Measurements from ENCODE around the gene AMZ1.
"Not testable (repeated sequence)": the region's sequence is repeated elsewhere in the genome, so short reads cannot be mapped to it uniquely, and the experiment has no call there.

The AMZ1 gene

DNA sequence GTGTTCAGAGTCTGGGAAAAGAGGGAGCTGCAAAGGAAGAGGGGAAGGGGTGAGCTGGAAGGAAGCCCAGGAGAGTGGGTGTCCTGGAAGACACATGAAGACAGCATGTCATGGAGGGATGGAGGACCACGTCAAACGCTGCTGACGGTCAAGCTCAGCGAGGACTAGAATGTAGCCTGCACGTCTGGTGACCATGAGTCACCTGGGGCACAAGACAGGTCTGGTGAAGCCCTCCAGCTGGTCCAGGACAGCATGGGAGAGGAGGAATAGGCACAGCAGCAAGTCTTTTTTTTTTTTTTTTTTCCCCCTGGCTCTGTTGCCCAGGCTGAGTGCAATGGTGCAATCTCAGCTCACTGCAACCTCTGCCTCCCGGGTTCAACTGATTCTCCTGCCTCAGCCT lies 19.6 kb upstream of the AMZ1 start:
- DNase-seq (ENCODE audit: low read depth, low spot score), result no peak

- no peak for DNase-seq (ENCODE audit: low read depth, low spot score)
Observed at GRCh38 chr7:2670171-2670570, 17.8 kb upstream of the AMZ1 start.

DNA sequence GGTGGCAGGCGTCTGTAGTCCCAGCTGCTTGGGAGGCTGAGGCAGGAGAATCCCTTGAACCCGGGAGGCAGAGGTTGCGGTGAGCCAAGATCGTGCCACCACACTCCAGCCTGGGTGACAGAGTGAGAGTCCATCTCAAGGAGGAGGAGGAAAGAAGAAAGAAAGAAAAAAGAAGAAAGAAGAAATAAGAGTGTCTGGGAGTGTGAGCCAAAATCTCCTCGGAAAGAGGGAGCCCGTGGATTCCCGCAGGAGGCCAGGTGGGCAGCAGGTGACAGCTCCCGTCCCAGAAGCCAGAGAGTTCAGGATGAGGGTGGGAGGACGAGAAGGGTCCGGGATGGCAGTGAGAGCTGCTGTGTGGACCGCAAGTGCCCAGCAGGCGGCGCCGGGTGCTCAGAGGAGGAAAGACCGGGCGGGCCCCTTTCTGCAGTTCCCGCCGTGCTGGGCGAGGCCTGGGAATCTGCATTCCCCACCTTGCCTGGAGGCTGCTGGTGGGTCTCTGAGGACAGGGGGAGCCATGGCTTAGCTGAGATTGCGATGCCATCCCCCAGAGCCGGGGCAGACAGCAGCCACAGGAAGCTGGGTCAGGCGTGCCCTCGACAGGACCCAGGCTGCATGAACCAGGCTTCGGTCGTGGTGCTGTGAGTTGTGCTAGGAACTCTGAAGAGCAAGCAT lies 17.1 kb upstream of the AMZ1 start:
- DNase-seq (ENCODE audit: low read depth, low spot score), result peak; percentile 44

- DNase-seq (ENCODE audit: low read depth, low spot score), result not testable (repeated sequence)
Observed at GRCh38 chr7:2673214-2673613, 14.8 kb upstream of the AMZ1 start.

GRCh38 chr7:2673934-2674333 lies 14.1 kb upstream of the AMZ1 start:
- DNase-seq (ENCODE audit: low read depth, low spot score), result no peak

GRCh38 chr7:2675256-2675764 lies 12.7 kb upstream of the AMZ1 start:
- no peak for DNase-seq (ENCODE audit: low read depth, low spot score)

GRCh38 chr7:2676576-2676975 lies 11.4 kb upstream of the AMZ1 start:
- not testable (repeated sequence) for DNase-seq (ENCODE audit: low read depth, low spot score)

DNA sequence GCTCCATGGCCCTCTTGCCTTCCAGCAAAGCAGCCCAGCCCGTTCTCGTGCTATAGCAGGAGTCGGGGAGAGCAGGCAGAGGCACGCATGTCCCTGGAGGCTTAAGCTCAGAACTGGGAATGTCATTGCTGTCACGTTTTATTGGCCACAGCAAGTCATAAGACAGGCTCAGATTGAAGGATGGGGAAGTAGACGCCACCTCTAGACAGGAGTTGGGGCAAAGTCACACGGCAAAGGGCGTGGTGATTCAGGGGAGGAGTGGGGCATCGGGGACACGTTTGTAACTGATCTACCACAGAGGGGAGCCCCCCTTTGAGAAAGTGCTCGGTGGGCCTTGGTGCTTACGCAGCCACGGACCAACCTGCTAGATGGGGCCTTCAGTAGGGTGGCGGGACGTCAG lies 9.5 kb upstream of the AMZ1 start:
- DNase-seq (ENCODE audit: low read depth, low spot score), result not testable (repeated sequence)

GRCh38 chr7:2679135-2680127 lies 8.6 kb upstream of the AMZ1 start:
- DNase-seq (ENCODE audit: low read depth, low spot score), result not testable (repeated sequence)

DNA sequence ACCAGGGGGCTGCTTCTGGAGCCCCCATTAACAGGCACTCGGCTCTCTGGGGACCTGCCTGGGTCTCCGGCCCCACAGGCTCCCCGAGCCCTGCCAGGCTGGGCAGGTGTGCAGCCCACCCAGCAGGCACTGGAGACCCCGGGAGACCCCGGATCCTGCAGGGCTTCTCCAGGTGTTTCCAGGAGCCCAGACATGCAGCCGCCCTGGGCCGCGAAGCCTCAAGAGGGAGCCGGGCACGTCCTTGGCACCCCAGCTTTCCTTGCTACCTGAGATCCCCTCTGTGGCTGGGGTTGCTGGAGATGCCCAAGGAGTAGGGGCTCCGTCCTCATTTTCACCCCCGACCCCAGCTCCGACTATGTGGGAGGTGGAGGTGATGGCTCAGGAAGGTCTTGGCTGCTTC lies 7.7 kb upstream of the AMZ1 start:
- DNase-seq (ENCODE audit: low read depth, low spot score), result no peak

GRCh38 chr7:2680792-2681490 lies 7.1 kb upstream of the AMZ1 start:
- no peak for DNase-seq (ENCODE audit: low read depth, low spot score)

DNA sequence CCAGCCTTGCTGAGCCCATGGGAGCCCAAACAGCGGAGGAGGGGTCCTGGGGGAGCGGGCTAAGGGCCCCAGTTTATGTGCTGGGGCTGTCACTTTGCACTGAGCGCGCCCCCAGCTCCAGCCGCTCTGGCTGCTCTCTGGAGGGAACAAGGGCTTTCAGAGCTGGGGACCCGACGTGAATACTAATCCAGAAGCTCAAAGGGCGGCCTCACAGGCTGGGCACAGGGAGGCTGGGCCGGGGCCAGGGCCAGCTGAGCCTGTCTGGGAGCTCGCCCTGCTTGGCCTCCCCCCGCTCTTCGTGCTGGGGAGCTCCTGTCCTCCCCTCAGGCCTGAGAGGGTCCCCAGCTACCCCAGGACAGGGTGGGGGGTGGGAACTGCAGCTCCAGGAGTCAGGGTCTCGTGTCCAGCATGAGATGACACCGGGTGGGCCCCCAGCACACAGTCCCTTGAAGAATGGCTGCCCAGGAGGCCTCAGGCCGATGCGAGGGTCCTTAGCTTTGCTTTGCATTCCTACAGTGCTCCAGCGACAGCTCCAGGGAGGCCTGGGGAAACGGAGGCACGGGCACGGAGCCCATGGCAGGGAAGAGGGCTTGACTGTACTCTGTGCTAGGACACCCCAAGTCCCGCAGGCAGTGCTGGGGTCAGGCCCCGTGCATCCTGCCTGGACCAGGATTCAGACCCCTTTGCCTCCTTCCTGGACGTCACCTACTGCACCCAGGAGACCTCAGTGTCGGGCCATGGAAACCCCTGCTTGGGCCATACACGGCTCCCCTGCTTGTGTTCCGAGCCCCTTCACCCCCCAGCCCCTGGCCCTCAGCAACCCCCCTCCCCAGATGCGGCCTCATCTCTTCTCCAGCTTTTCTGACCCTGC lies 5.8 kb upstream of the AMZ1 start:
- DNase-seq (ENCODE audit: low read depth, low spot score), result no peak

GRCh38 chr7:2684501-2684900 lies 3.5 kb upstream of the AMZ1 start:
- no peak for DNase-seq (ENCODE audit: low read depth, low spot score)

DNA sequence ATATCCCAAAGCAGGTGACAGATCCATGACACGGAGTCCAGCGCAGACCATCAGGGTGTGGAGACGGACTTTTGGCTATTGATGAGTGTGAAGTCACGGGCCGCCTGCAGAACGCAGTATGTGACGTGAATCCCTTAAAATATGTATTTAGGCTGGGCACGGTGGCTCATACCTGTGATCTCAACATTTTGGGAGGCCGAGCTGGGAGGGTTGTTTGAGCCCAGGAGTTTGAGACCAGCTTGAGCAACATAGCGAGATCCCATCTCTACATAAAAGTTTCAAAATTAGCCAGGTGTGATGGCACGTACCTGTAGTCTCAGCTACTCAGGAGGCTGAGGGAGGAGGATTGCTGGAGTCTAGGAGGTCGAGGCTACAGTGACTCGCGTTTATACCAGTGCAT lies 1.9 kb upstream of the AMZ1 start:
- no peak for DNase-seq (ENCODE audit: low read depth, low spot score)

DNA sequence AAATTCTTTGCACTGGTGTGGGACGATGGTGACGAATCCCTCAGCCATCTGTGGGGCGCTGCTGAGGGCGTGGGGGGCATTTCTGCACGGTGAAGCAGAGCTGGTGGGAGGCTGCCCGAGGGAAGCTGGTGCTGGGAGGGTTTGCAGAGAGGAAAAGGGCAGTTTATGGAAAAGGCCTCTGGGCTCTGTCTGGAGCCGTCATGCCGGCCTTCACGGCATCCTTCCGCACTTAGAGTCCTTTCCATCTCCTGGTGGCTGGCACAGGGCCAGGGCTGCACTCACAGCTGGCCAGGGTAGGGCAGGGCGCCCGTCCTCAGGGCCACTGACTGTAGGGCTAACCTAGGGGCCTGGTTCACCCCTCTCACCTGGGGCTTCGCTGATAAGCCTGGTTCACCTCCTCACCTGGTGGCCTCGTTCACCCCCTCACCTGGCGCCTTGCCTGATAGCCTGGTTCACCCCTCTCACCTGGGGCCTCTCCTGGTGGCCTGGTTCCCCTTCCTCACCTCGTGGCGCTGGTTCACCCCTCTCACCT lies 598 bp upstream of the AMZ1 start:
- no peak for DNase-seq (ENCODE audit: low read depth, low spot score)

GRCh38 chr7:2688409-2689342 lies 674 bp downstream of the AMZ1 start:
- DNase-seq (ENCODE audit: low read depth, low spot score), result no peak

DNA sequence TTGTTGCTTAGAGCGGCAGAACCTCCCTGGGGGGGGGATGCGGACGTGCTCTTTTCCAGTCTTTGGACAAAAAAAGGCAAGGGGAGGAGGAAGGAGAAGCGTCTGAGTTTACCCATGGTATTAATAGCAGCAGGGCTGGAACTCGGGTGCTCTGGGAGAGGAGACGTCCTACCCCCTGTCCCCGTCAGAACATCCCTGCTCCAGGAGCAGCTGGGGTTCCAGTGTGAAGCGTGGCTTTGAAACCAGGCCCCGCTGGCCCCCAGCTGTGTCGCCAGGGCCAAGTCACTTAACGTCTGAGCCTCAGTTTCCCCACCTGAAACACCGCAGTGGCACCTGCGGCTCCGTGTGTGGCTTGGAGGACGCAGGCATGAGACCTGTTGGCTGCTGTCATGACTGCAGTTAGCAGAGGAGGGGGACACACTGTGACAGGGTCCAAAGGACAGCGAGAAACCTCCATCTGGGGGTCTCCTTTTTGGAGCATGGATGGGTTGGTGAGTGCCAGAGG lies 1.4 kb downstream of the AMZ1 start:
- DNase-seq (ENCODE audit: low read depth, low spot score), result no peak

DNA sequence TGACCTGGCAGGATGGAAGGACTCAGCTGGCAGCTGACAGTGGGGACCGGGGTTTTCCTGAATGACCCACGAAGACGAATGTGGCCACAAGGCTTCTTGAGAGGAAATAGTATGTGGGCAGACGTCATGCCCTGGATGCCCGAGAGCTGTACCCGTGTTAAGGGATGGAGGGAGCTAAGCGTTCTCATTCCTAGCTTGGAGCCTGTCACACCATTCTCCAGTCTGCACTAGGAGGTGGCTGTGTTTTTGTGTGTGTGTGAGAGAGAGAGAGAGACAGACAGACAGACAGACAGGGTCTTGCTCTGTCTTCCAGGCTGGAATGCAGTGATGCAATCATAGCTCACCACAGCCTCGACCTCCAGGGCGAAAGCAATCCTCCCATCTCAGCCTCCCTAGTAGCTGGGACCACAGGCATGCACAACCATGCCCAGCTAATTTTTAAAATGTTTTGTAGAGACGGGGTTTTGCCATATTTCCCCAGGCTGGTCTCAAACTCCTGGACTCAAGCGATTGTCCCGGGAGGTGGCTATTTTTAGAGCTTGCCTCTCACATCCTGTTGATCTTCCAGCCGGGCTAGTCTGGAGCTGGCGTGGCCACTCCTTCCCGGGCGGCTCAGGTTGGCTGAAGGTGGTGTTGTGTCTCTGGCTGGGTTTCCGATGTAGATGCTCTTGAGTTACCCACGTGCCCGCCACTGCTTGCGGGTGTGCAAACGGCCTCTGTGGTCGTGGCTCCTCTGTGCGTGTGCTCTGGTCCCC lies 2.1 kb downstream of the AMZ1 start:
- DNase-seq (ENCODE audit: low read depth, low spot score), result no peak

Measured in activated naive CD8-positive, alpha-beta T cell treated with anti-CD3 and anti-CD28 coated beads, Interleukin-2, amount 50 U/mL, for 16 hours (primary cell).